Activated T-helper 2 cell treated with anti-CD3 and anti-CD28 coated beads, Interferon-gamma antibody, Interleukin-2, Interleukin-4, amounts not matched to agents 10 μg/mL and 5 μg/mL and 100 μg/mL, durations not matched to agents 14 hours and 24 hours and 36 hours (primary cell): ENCODE data around the gene TGFBRAP1. TPM values are rescaled to one million over a fixed set of nuclear protein-coding genes. Genes with fewer than 3 reads are reported as not detected.
A peak's percentile ranks its signal among the peaks of the same experiment; 100 is the strongest.

Experiments used
- DNase-seq: peaks from one replicate; pipeline ENCODE4 v3.0.0; 2021; ENCODE audit warnings: low spot score
- H3K27ac Mint-ChIP-seq: one replicate; pipeline ENCODE4 v1.8.0; 2021; ENCODE audit warnings: mixed read lengths
- H3K27me3 Mint-ChIP-seq: one replicate; pipeline ENCODE4 v1.8.0; 2021; ENCODE audit warnings: low read depth, mixed read lengths
- H3K36me3 Mint-ChIP-seq: one replicate; pipeline ENCODE4 v1.8.0; 2021; ENCODE audit warnings: low read depth, mixed read lengths
- H3K4me1 Mint-ChIP-seq: one replicate; pipeline ENCODE4 v1.8.0; 2021; ENCODE audit warnings: low read depth, mixed read lengths
- H3K4me3 Mint-ChIP-seq: one replicate; pipeline ENCODE4 v1.8.0; 2021; ENCODE audit warnings: low read depth, mild to moderate bottlenecking, moderate library complexity, mixed read lengths
- H3K9me3 Mint-ChIP-seq: one replicate; pipeline ENCODE4 v1.8.0; 2021; ENCODE audit warnings: mixed read lengths
- intact Hi-C: fragments of 100-400 bp; cut with micrococcal nuclease; formaldehyde crosslinking; loops from one replicate; pipeline ENCODE4 v1.15.1; 2023
- total RNA-seq: library from RNA; stranded (reverse); gene quantifications from 2 replicates; pipeline ENCODE4 v1.2.3, GENCODE V29; 2022

Gene TGFBRAP1
- total RNA-seq, 1 donor from 2014 or later: 23.4 TPM

- Mint-ChIP-seq H3K4me3 (no peak overlapping the region), H3K9me3 (no peaks in the 10 kb centered on the region), H3K27ac (no peak overlapping the region), H3K4me1 (peaks cover 29% of the 10 kb centered on the region), H3K27me3 (no peaks in the 10 kb centered on the region), H3K36me3 (peaks cover 23% of the 10 kb centered on the region)
- intact Hi-C loops: no loop called here
- DNase-seq: no peak
Observed at GRCh38 chr2:105323111-105323510, 6.4 kb downstream of the TGFBRAP1 start.

DNA sequence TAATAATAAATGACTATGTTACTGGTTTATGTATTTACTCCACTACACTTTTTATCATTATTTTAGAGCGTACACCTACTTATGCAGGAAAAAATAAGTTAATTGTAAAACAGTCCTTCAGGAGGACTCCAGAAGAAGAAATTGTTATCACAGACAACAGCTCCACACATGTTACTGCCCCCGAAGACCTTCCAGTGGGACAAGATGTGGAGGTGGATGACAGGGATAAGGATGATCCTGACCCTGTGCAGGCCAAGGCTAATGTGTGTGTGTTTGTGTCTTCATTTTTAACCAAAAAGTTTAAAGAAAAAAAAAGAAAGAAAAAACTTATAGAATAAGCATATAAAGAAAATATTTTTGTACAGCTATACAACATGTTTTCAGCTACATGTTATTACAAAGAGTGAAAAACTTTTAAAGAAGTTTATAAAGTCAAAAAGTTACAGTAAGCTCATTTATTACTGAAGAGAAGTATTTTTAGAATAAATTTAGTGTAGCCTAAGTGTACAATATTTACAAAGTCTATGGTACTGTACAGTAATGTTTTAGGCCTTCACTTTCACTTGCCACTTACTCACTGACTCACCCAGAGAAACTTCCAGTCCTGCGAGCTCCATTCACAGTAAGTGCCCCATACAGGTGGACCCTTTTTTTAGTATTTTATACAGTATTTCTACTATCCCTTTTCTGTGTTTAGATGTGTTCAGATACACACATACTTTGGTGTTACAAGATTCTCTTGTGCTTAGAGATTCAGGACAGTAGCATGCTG, 7.5 kb downstream of the TGFBRAP1 start:
- no peak for DNase-seq
- Mint-ChIP-seq H3K27ac (no peak overlapping the region), H3K9me3 (no peaks in the 10 kb centered on the region), H3K27me3 (no peaks in the 10 kb centered on the region), H3K36me3 (peaks cover 20% of the 10 kb centered on the region), H3K4me3 (no peak overlapping the region), H3K4me1 (peaks cover 29% of the 10 kb centered on the region)
- intact Hi-C loops: no loop called here

- no peaks in the 10 kb centered on the region for H3K9me3 Mint-ChIP-seq
- intact Hi-C loops: no loop called here
- peaks cover 19% of the 10 kb centered on the region for H3K36me3 Mint-ChIP-seq
- no peak overlapping the region for H3K27ac Mint-ChIP-seq
- no peak overlapping the region for H3K4me3 Mint-ChIP-seq
- no peaks in the 10 kb centered on the region for H3K27me3 Mint-ChIP-seq
- peaks cover 28% of the 10 kb centered on the region for H3K4me1 Mint-ChIP-seq
- DNase-seq: no peak
Observed at GRCh38 chr2:105320651-105321215, 8.8 kb downstream of the TGFBRAP1 start.

GRCh38 chr2:105317937-105318336, 11.6 kb downstream of the TGFBRAP1 start:
- peaks cover 5% of the 10 kb centered on the region for H3K36me3 Mint-ChIP-seq
- H3K4me3 Mint-ChIP-seq: no peak overlapping the region
- H3K4me1 Mint-ChIP-seq: peaks cover 24% of the 10 kb centered on the region
- DNase-seq: no peak
- H3K9me3 Mint-ChIP-seq: no peaks in the 10 kb centered on the region
- H3K27ac Mint-ChIP-seq: no peak overlapping the region
- no peaks in the 10 kb centered on the region for H3K27me3 Mint-ChIP-seq
- intact Hi-C loops: no loop called here

GRCh38 chr2:105315314-105315713, 14.2 kb downstream of the TGFBRAP1 start:
- Mint-ChIP-seq H3K9me3 (no peaks in the 10 kb centered on the region), H3K27me3 (no peaks in the 10 kb centered on the region), H3K27ac (peak overlapping the region; percentile 4), H3K4me1 (peaks cover 17% of the 10 kb centered on the region), H3K4me3 (no peak overlapping the region), H3K36me3 (no peaks in the 10 kb centered on the region)
- intact Hi-C loops: no loop called here
- DNase-seq: no peak

DNA sequence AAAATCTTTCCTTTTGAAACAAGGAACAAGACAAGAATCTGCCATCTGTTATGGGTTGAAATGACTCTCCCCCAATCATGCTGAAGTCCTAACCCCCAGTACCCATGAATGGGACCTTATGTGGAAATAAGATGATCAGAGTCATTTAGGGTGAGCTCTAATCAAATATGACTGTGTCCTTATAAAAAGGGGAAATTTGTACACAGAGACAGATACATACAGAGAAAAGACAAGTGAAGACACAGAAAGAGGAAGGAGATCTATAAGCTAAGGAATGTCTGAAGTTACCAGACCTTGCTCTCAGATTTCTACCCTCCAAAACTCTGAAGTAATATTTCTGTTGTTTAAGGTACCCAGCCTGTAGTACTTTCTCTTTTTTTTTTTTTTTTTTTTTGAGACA, 15.7 kb downstream of the TGFBRAP1 start:
- Mint-ChIP-seq H3K27ac (no peak overlapping the region), H3K4me3 (no peak overlapping the region), H3K36me3 (peaks cover under 1% of the 10 kb centered on the region), H3K4me1 (peaks cover 16% of the 10 kb centered on the region), H3K27me3 (no peaks in the 10 kb centered on the region), H3K9me3 (no peaks in the 10 kb centered on the region)
- intact Hi-C loops: no loop called here
- DNase-seq: no peak

DNA sequence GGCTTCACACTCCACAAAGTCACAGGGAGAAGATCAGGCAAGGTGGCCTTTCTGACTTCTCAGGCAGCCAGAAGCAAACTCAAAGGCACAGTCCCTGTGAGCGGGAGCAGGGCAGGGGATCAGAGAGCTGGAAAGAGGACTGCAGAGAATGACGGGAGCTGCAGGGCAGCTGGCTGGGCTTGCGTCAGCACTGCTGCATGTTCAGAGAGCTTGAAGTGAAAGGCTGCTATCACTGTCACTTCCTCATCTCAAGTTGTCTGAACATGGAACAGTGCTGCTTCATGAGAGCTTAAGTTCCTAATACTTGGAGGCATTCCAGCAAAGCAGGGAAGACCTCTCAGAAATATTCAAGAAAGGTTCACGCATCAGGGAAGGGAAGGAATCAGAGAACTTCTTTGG, 20.4 kb downstream of the TGFBRAP1 start:
- Mint-ChIP-seq H3K4me3 (no peak overlapping the region), H3K27ac (no peak overlapping the region), H3K9me3 (no peaks in the 10 kb centered on the region), H3K27me3 (no peaks in the 10 kb centered on the region), H3K36me3 (peaks cover 24% of the 10 kb centered on the region), H3K4me1 (peaks cover 10% of the 10 kb centered on the region)
- intact Hi-C loops: no loop called here
- DNase-seq: no peak

GRCh38 chr2:105308382-105309146, 21.0 kb downstream of the TGFBRAP1 start:
- no peak for DNase-seq
- H3K27ac Mint-ChIP-seq: no peak overlapping the region
- no peaks in the 10 kb centered on the region for H3K9me3 Mint-ChIP-seq
- H3K4me1 Mint-ChIP-seq: peaks cover 10% of the 10 kb centered on the region
- peaks cover 26% of the 10 kb centered on the region for H3K36me3 Mint-ChIP-seq
- H3K27me3 Mint-ChIP-seq: no peaks in the 10 kb centered on the region
- intact Hi-C loops: no loop called here
- H3K4me3 Mint-ChIP-seq: no peak overlapping the region

DNA sequence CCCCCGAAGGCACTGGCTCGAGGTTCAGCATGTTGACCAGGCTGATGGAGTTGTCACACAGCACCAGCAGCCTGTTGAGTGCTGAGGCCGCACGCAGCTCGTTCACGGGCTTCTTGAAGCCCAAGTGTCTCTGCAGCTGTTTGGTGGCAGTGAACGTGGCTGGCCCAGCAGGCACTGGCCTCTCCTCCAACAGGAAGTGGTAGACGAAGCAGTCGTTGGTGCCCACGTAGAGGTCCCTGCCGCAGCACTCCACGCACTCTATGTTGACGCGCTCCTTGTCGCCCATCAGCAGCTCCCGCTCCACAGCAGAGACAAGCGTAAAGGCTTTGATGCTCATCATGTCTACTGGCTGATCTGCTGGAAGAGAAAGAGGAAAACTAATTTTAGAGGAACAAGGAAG, 21.6 kb downstream of the TGFBRAP1 start:
- no peak for DNase-seq
- intact Hi-C loops: no loop called here
- Mint-ChIP-seq H3K4me3 (no peak overlapping the region), H3K36me3 (peaks cover 28% of the 10 kb centered on the region), H3K4me1 (peaks cover 6% of the 10 kb centered on the region), H3K27me3 (no peaks in the 10 kb centered on the region), H3K9me3 (no peaks in the 10 kb centered on the region), H3K27ac (no peak overlapping the region)

- intact Hi-C loops: no loop called here
- Mint-ChIP-seq H3K4me3 (no peak overlapping the region), H3K9me3 (no peaks in the 10 kb centered on the region), H3K4me1 (peaks cover 10% of the 10 kb centered on the region), H3K36me3 (peaks cover 32% of the 10 kb centered on the region), H3K27me3 (no peaks in the 10 kb centered on the region), H3K27ac (no peak overlapping the region)
- DNase-seq: no peak
Observed at GRCh38 chr2:105307550-105307949, 22.0 kb downstream of the TGFBRAP1 start.

DNA sequence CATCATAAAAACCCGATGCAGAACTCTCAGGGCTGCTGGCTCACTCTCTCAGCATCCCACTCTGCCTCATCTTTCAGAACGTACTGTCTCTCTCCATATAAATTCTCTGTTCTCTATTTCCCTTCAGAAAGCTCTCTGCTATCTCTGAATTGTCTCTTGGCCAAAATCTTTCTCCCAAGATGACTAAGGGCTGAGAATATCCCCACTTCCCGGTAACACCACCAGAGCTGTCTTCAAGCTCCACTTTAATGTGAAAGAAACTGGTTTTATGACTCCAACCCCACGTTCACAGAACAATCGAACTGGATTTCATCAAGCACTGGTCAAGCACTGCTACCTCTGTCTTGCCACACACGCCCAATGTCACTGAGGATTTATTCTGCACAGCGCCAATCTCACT, 22.4 kb downstream of the TGFBRAP1 start:
- Mint-ChIP-seq H3K4me1 (peaks cover 13% of the 10 kb centered on the region), H3K27me3 (no peaks in the 10 kb centered on the region), H3K9me3 (no peaks in the 10 kb centered on the region), H3K27ac (no peak overlapping the region), H3K36me3 (peaks cover 34% of the 10 kb centered on the region), H3K4me3 (no peak overlapping the region)
- intact Hi-C loops: no loop called here
- DNase-seq: no peak

DNA sequence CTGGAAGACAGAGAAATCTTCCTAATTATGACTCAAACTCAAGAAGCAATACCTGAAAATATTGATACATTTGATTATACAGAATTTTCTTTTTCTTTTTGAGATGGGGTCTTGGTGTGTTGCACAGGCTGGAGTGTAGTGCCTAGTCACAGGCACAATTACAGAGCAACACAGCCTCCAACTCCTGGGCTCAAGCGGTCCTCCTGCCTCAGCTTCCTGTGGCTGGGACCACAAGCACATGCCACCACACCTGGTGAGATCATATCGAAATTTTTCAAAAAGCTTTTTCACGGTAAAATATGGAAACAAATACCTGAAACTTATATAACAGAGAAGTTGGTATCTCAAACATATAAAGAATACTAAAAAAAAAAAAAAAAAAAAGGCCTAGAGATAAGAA, 27.9 kb downstream of the TGFBRAP1 start:
- H3K4me1 Mint-ChIP-seq: peaks cover 13% of the 10 kb centered on the region
- peaks cover 35% of the 10 kb centered on the region for H3K36me3 Mint-ChIP-seq
- no peaks in the 10 kb centered on the region for H3K27me3 Mint-ChIP-seq
- no peak overlapping the region for H3K27ac Mint-ChIP-seq
- no peak overlapping the region for H3K4me3 Mint-ChIP-seq
- no peak for DNase-seq
- H3K9me3 Mint-ChIP-seq: no peaks in the 10 kb centered on the region
- intact Hi-C loops: no loop called here

DNA sequence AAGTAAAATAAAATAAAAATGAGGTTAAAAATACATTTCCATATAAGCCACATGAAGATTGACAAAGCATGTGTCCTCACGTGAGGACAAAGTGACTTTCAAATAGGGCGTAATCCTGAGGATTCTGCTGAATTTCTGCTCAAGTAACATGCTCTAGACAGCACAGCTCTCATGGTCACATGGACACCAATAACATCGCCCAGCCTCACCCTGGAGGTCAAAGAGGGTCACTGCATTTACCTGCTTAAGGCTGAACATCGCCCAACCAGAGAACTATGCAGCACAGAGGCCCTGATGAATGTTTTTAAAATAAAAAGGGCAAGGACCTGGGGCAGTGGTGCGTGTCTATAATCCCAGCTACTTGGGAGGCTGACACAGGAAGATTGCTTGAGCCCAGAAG, 30.2 kb downstream of the TGFBRAP1 start:
- Mint-ChIP-seq H3K4me3 (no peak overlapping the region), H3K27me3 (no peaks in the 10 kb centered on the region), H3K27ac (no peak overlapping the region), H3K4me1 (peaks cover 16% of the 10 kb centered on the region), H3K36me3 (peaks cover 45% of the 10 kb centered on the region), H3K9me3 (no peaks in the 10 kb centered on the region)
- no peak for DNase-seq
- intact Hi-C loops: no loop called here
